Nephron progenitor cell (in vitro differentiated cells): ENCODE measurements around the gene NPIPB4.
"Not testable (repeated sequence)": the region's sequence is repeated elsewhere in the genome, so short reads cannot be mapped to it uniquely, and the experiment has no call there.

ENCODE experiments used
- DNase-seq: peaks from one replicate; pipeline ENCODE4 v3.0.0; 2021
- H3K27ac Mint-ChIP-seq: 2 replicates; pipeline ENCODE4 v1.8.0; 2021; ENCODE audit warnings: mild to moderate bottlenecking, moderate library complexity, mixed read lengths
- H3K27me3 Mint-ChIP-seq: 2 replicates; pipeline ENCODE4 v1.8.0; 2021; ENCODE audit warnings: mild to moderate bottlenecking, low read depth, mixed read lengths; ENCODE audit not compliant: poor library complexity
- H3K36me3 Mint-ChIP-seq: 2 replicates; pipeline ENCODE4 v1.8.0; 2021; ENCODE audit warnings: low read depth, mixed read lengths
- H3K4me1 Mint-ChIP-seq: 2 replicates; pipeline ENCODE4 v1.8.0; 2021; ENCODE audit warnings: mixed read lengths
- H3K4me3 Mint-ChIP-seq: 2 replicates; pipeline ENCODE4 v1.8.0; 2021; ENCODE audit warnings: mild to moderate bottlenecking, moderate library complexity, mixed read lengths
- H3K9me3 Mint-ChIP-seq: 2 replicates; pipeline ENCODE4 v1.8.0; 2021; ENCODE audit warnings: mild to moderate bottlenecking, moderate library complexity, mixed read lengths
- CTCF ChIP-seq: fragments of 200-600 bp; sonication (generic); IDR thresholded peaks from 2 replicates; pipeline ENCODE4 v1.5.0; 2021; ENCODE audit warnings: antibody characterized with exemption

NPIPB4 gene

DNA sequence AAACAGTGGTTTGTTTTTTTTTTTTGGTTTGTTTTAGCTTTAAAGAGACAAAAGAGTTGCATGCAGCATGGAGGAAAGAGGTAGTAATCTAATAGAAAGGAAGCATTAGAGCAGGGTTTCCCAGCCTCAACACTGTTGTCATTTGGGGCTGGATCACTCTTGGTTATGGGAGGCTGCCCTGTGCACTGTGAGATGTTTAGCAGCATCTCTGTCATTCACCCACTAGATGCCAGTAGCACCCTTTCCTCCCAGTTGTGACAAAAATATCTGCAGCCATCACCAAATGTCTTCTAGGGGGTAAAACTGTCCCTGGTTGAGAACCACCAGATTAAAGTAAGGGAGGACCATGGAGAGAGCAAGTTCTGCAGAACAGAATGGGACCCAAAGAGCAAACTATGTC, 40.5 kb downstream of the NPIPB4 start:
- H3K36me3 Mint-ChIP-seq, result peaks cover 21% of the 10 kb centered on the region

DNA sequence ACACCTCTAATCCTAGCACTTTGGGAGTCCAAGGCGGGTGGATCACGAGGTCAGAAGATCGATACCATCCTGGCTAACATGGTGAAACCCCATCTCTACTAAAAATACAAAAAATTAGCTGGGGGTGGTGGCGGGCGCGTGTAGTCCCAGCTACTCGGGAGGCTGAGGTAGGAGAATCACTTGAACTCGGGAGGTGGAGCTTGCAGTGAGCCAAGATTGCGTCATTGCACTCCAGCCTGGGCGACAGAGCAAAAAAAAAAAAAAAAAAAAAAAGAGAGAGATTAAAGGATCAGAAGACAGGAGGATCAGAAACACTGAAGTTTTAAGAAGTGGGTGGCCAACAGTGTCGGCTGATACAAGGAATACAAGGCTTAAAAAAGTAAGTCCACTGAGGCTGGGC, 41.9 kb downstream of the NPIPB4 start:
- Mint-ChIP-seq H3K4me1 (peaks cover 18% of the 10 kb centered on the region), H3K36me3 (peaks cover 30% of the 10 kb centered on the region)
- H3K9me3 Mint-ChIP-seq, H3K27ac Mint-ChIP-seq, H3K4me3 Mint-ChIP-seq, DNase-seq, H3K27me3 Mint-ChIP-seq: not testable (repeated sequence)

More for the DNA sequence above, 40.5 kb downstream of the NPIPB4 start:
- not testable (repeated sequence) for H3K4me3 Mint-ChIP-seq, H3K27ac Mint-ChIP-seq, H3K9me3 Mint-ChIP-seq, H3K27me3 Mint-ChIP-seq, DNase-seq
- H3K4me1 Mint-ChIP-seq, result peaks cover 18% of the 10 kb centered on the region

- not testable (repeated sequence) for H3K27me3 Mint-ChIP-seq, H3K4me3 Mint-ChIP-seq, H3K9me3 Mint-ChIP-seq, H3K27ac Mint-ChIP-seq, DNase-seq, H3K4me1 Mint-ChIP-seq
- H3K36me3 Mint-ChIP-seq, result peaks cover 23% of the 10 kb centered on the region
Observed at GRCh38 chr16:21802375-21802663, 55.2 kb downstream of the NPIPB4 start.

GRCh38 chr16:21801538-21802374, 55.8 kb downstream of the NPIPB4 start:
- peak; percentile 23 for DNase-seq
- H3K4me3 Mint-ChIP-seq, result not testable (repeated sequence)
- peaks cover 20% of the 10 kb centered on the region for H3K36me3 Mint-ChIP-seq

DNA sequence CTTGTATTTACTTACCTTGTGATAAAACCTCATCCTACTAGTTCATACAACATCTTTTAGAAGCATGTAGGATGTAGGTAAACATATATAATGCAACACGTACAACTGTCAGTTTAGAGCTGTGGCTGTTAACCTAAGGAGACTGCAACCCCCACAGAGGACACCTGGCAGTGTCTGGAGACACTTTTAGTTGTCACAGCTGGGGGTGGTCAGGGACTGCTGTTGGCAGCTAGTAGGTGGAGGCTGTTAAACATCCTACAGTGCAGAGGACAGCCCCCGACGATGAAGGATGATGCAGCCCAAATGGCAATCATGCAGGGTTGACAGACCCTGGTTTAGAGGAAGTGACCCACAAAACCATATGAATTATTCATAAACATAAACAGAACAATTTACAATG, 59.0 kb downstream of the NPIPB4 start:
- H3K27me3 Mint-ChIP-seq, H3K4me1 Mint-ChIP-seq, DNase-seq, H3K9me3 Mint-ChIP-seq, H3K4me3 Mint-ChIP-seq, H3K27ac Mint-ChIP-seq: not testable (repeated sequence)
- H3K36me3 Mint-ChIP-seq, result peaks cover 10% of the 10 kb centered on the region

More at GRCh38 chr16:21801538-21802374, 55.8 kb downstream of the NPIPB4 start:
- H3K9me3 Mint-ChIP-seq, H3K27ac Mint-ChIP-seq, H3K27me3 Mint-ChIP-seq, H3K4me1 Mint-ChIP-seq: not testable (repeated sequence)
- TF ChIP-seq CTCF, result peak; percentile 47

DNA sequence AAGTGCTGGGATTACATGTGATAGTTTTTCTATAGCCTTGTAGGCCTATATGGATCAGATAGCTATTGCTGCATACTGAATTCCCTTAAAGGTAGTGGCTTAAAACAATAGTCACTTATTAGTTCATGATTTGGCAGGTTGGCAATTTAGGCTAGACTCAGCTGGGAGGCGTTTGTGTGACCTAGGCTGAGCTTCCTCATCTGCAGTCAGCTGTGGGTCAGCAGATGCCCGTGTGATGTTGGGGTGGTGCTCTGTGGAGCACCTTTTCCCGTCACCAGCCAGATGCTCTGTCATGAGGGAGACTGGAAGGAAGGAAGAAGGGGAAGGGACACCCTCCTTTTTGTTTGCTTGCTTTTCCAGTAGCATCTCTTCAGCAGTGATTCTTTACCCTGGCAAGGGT, 64.2 kb downstream of the NPIPB4 start:
- not testable (repeated sequence) for H3K9me3 Mint-ChIP-seq, H3K27me3 Mint-ChIP-seq, H3K4me1 Mint-ChIP-seq, H3K4me3 Mint-ChIP-seq, H3K36me3 Mint-ChIP-seq, DNase-seq, H3K27ac Mint-ChIP-seq

- DNase-seq, H3K9me3 Mint-ChIP-seq, H3K27ac Mint-ChIP-seq, H3K36me3 Mint-ChIP-seq, H3K4me3 Mint-ChIP-seq, H3K4me1 Mint-ChIP-seq, H3K27me3 Mint-ChIP-seq: not testable (repeated sequence)
Observed at GRCh38 chr16:21790506-21790905, 67.0 kb downstream of the NPIPB4 start.
